K562 (cell line): ENCODE data around the gene SPRING1. TPM values are rescaled to one million over a fixed set of nuclear protein-coding genes. Genes with fewer than 3 reads are reported as not detected.

Experiments
- CHCHD3 ChIP-seq: fragments of 250-450 bp; sonication (Bioruptor Pico); IDR thresholded peaks from 2 replicates; pipeline ENCODE4 v2.1.2; 2022; ENCODE audit warnings: mild to moderate bottlenecking
- DIDO1 ChIP-seq: fragments of 450-650 bp; IDR thresholded peaks from 2 replicates; pipeline ENCODE4 v1.6.1; 2016; ENCODE audit warnings: low read depth, missing biosample characterization, missing genetic modification characterization
- ETV1 ChIP-seq: fragments of 450-650 bp; conservative IDR thresholded peaks from 2 replicates; pipeline ENCODE4 v1.6.1; 2016; ENCODE audit warnings: missing genetic modification characterization, control low read depth, low read depth, missing compliant biosample characterization
- HNRNPLL ChIP-seq: fragments of 200-400 bp; formaldehyde crosslinking; IDR thresholded peaks from 2 replicates; pipeline ENCODE4 v1.6.1; 2017; ENCODE audit warnings: low read length, low read depth, mild to moderate bottlenecking; ENCODE audit not compliant: poor library complexity, severe bottlenecking
- PHF21A ChIP-seq: fragments of 450-650 bp; IDR thresholded peaks from 2 replicates; pipeline ENCODE4 v1.6.1; 2017; ENCODE audit warnings: low read depth, borderline replicate concordance
- RBFOX2 ChIP-seq: fragments of 200-400 bp; formaldehyde crosslinking; IDR thresholded peaks from 2 replicates; pipeline ENCODE4 v1.6.1; 2017; ENCODE audit warnings: low read depth, mild to moderate bottlenecking, low read length, moderate library complexity
- TFAM ChIP-seq: fragments of 250-450 bp; sonication (Bioruptor Pico); conservative IDR thresholded peaks from 2 replicates; pipeline ENCODE4 v1.5.0; 2021; ENCODE audit warnings: mild to moderate bottlenecking, moderate library complexity
- ZNF224 ChIP-seq: sonication (generic); formaldehyde crosslinking; IDR thresholded peaks from 2 replicates; pipeline ENCODE4 v1.8.0; 2022; ENCODE audit warnings: mild to moderate bottlenecking, missing genetic modification reagents
- ZNF507 ChIP-seq: conservative IDR thresholded peaks from 2 replicates; pipeline ENCODE4 v1.6.1; 2017; ENCODE audit warnings: missing genetic modification characterization, missing compliant biosample characterization
- ZNF778 ChIP-seq: fragments of 450-650 bp; formaldehyde crosslinking; IDR thresholded peaks from 2 replicates; pipeline ENCODE4 v1.4.0; 2020; ENCODE audit warnings: mild to moderate bottlenecking, moderate library complexity
- polyA plus RNA-seq, 8 experiments: library from polyadenylated mRNA; depleted of rRNA in 4 of 8; stranded (reverse) in 5 of 8; unstranded in 3 of 8; fragments of >200 nt; fragmentation: Nextera tagmentation in 2 of 8; fragmentation: Illumina TruSeq in 1 of 8; extraction: Ambion mirVana in 2 of 8; extraction: Trizol in 1 of 8; gene quantifications; 2 replicates each; pipeline versions ENCODE4 v1.2.1 to v1.2.3, GENCODE V29; 2011 to 2014; ENCODE audit warnings: inconsistent platforms in 1 of 8, missing spikeins in 1 of 8
- total RNA-seq, 7 experiments: library from RNA; depleted of rRNA in 6 of 7; stranded (reverse); fragments of >200 nt in 6 of 7; fragmentation: Illumina TruSeq in 2 of 7; extraction: Trizol in 2 of 7; gene quantifications; 2 replicates each; pipeline versions ENCODE4 v1.2.1 to v1.2.3, GENCODE V29; 2011 to 2021; ENCODE audit warnings: low replicate concordance in 1 of 7
- TF ChIP-seq, protein P1 (sequence below), 2 experiments: fragments of 450-650 bp; IDR thresholded peaks; 2 replicates each; pipeline ENCODE4 v1.6.1; 2016; ENCODE audit warnings: mild to moderate bottlenecking in 2 of 2, borderline replicate concordance in 1 of 2, low read depth in 1 of 2, moderate library complexity in 1 of 2
- TF ChIP-seq, protein P2 (sequence below): sonication (generic); formaldehyde crosslinking; IDR thresholded peaks from 2 replicates; pipeline ENCODE4 v1.8.0; 2022; ENCODE audit warnings: mild to moderate bottlenecking, missing genetic modification reagents

The SPRING1 gene
- total and polyA plus RNA-seq, 9 of the 15 experiments (the other 6 are each of a cell fraction or from before 2014, with no cell fraction given), result 1.1 to 20.0 (median 8.0) TPM

DNA sequence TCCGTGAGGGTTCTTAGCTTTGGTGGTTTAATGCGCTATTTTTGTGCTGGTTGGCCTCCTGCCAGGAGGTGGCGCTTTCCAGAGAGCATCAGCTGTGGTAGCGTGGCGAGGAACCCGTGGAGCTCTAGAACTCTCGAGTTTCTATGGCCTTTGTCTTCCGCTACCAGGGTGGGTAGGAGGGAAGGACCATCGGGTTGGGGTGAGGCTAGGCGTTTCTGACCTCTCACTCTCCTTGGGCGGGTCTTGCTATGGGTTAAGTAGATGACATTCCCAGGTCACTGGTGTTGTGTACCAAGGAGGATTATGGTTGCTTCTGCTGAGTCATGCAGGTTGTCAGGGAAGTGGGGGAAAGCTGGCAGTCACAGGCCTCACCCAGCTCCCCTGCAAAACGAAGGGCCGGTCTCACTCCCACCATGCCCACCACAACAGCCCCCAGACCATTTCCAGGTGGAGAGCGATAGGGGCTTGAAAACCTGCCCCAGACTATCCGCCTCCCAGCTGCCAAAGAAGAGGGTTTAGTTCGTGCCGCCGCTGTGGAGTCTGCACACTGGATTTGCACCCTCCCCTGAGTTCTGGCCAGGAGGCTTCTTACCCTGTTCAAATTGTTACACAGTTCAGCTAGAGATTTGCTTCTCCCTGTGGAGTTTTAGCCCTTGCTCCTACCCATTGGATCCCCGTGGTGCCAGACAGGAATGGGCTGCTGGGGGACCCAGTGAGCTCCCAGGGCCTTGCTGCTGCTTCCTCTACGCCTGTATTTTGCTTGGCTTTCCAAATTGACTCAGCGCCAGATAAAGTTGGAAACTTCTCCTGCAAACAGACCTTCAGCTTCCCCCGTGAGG is 22.1 kb upstream of the SPRING1 start (continued):
- TF ChIP-seq, protein P1, sequence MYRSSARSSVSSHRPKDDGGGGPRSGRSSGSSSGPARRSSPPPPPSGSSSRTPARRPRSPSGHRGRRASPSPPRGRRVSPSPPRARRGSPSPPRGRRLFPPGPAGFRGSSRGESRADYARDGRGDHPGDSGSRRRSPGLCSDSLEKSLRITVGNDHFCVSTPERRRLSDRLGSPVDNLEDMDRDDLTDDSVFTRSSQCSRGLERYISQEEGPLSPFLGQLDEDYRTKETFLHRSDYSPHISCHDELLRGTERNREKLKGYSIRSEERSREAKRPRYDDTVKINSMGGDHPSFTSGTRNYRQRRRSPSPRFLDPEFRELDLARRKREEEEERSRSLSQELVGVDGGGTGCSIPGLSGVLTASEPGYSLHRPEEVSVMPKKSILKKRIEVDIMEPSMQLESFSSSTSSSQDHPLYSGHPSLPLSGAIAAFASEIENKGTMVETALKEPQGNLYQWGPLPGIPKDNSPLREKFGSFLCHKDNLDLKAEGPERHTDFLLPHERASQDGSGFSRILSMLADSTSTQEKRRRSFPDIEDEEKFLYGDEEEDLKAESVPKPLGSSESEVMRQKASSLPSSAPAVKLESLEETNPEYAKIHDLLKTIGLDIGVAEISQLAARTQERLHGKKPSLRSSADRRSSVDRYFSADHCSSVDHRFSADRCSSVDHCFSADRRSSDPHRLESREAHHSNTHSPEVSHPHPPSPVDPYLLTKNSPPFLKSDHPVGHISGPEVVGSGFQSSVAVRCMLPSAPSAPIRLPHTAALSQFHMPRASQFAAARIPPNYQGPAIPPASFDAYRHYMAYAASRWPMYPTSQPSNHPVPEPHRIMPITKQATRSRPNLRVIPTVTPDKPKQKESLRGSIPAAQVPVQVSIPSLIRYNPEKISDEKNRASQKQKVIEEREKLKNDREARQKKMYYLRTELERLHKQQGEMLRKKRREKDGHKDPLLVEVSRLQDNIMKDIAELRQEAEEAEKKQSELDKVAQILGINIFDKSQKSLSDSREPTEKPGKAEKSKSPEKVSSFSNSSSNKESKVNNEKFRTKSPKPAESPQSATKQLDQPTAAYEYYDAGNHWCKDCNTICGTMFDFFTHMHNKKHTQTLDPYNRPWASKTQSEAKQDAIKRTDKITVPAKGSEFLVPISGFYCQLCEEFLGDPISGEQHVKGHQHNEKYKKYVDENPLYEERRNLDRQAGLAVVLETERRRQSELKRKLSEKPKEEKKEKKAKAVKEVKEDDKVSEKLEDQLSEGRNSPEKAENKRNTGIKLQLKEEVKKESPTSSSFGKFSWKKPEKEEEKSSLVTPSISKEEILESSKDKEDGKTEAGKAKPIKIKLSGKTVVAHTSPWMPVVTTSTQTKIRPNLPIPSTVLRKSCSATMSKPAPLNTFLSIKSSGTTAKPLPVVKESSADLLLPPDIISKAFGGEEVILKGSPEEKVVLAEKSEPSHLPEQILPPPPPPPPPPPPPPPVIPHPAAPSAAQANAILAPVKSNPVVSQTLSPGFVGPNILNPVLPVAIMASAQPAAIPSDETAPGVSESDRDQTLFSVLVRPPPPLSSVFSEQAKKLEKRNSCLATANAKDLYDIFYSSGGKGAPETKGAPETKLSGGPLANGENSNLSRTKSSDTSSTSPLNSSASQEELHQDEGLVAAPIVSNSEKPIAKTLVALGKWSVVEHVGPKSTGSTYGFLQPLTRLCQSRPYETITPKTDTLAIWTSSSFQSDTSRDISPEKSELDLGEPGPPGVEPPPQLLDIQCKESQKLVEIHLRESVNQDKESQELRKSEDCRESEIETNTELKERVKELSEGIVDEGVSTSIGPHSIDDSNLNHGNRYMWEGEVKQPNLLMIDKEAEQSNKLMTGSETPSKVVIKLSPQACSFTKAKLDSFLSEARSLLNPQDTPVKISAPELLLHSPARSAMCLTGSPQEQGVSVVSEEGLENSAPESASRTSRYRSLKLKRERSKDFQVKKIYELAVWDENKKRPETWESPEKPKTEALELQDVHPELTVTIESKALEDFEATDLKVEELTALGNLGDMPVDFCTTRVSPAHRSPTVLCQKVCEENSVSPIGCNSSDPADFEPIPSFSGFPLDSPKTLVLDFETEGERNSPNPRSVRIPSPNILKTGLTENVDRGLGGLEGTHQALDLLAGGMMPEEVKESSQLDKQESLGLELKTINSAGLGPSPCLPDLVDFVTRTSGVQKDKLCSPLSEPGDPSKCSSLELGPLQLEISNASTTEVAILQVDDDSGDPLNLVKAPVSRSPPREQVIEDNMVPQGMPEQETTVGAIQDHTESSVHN (IDR thresholded peaks at IDR 0.05; ENCODE audit: borderline replicate concordance in 1 of 2, low read depth in 1 of 2), result peak in 1 of 2 experiments; percentile 36; a peak in 1 of 4 replicates
- TF ChIP-seq PHF21A (no peak), ZNF224 (CRISPR knock-in tag) (no peak), RBFOX2 (peak; percentile 33), DIDO1 (tag) (peak; percentile 18; the same call in 1 of the 2 replicates), ZNF507 (no peak), ZNF778 (no peak), TFAM (CRISPR knock-in tag) (no peak), CHCHD3 (CRISPR knock-in tag) (no peak), HNRNPLL (no peak), ETV1 (tag) (no peak)
- TF ChIP-seq, protein P2, sequence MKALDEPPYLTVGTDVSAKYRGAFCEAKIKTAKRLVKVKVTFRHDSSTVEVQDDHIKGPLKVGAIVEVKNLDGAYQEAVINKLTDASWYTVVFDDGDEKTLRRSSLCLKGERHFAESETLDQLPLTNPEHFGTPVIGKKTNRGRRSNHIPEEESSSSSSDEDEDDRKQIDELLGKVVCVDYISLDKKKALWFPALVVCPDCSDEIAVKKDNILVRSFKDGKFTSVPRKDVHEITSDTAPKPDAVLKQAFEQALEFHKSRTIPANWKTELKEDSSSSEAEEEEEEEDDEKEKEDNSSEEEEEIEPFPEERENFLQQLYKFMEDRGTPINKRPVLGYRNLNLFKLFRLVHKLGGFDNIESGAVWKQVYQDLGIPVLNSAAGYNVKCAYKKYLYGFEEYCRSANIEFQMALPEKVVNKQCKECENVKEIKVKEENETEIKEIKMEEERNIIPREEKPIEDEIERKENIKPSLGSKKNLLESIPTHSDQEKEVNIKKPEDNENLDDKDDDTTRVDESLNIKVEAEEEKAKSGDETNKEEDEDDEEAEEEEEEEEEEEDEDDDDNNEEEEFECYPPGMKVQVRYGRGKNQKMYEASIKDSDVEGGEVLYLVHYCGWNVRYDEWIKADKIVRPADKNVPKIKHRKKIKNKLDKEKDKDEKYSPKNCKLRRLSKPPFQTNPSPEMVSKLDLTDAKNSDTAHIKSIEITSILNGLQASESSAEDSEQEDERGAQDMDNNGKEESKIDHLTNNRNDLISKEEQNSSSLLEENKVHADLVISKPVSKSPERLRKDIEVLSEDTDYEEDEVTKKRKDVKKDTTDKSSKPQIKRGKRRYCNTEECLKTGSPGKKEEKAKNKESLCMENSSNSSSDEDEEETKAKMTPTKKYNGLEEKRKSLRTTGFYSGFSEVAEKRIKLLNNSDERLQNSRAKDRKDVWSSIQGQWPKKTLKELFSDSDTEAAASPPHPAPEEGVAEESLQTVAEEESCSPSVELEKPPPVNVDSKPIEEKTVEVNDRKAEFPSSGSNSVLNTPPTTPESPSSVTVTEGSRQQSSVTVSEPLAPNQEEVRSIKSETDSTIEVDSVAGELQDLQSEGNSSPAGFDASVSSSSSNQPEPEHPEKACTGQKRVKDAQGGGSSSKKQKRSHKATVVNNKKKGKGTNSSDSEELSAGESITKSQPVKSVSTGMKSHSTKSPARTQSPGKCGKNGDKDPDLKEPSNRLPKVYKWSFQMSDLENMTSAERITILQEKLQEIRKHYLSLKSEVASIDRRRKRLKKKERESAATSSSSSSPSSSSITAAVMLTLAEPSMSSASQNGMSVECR (CRISPR knock-in tag), result peak; percentile 76
